Keratinocyte (primary cell): ENCODE data around the gene PRR7. TPM values are rescaled to one million over a fixed set of nuclear protein-coding genes. Genes with fewer than 3 reads are reported as not detected.

Experiments used
- DNase-seq: peaks from one replicate; pipeline ENCODE4 v3.0.0-alpha.2; 2011; ENCODE audit warnings: low read depth, missing footprints, low spot score
- FAIRE-seq: peaks from 2 replicates; lab custom pipeline; 2011; peaks lifted over from hg19 to GRCh38; lab: Jason Lieb, UNC
- H2AFZ ChIP-seq: 2 replicates; pipeline ENCODE4 v1.6.0; 2012; ENCODE audit warnings: low read length, control low read depth, inconsistent platforms; ENCODE audit not compliant: control insufficient read depth
- H3K27ac ChIP-seq: 2 replicates; pipeline ENCODE4 v1.5.1; 2011; ENCODE audit warnings: low read length; ENCODE audit not compliant: control insufficient read depth, insufficient read depth
- H3K27me3 ChIP-seq: 3 replicates; pipeline ENCODE4 v1.6.0; 2011; ENCODE audit warnings: low read length; ENCODE audit not compliant: control insufficient read depth, insufficient read depth; ENCODE audit errors: extremely low read depth
- H3K36me3 ChIP-seq, 2 experiments: 2 replicates in 1 of 2; 3 replicates in 1 of 2; pipeline ENCODE4 v1.5.1; 2011; ENCODE audit warnings: low read length in 2 of 2, mild to moderate bottlenecking in 1 of 2; ENCODE audit not compliant: control insufficient read depth in 2 of 2, insufficient read depth in 2 of 2; ENCODE audit errors: extremely low read depth in 1 of 2
- H3K4me1 ChIP-seq: 3 replicates; pipeline ENCODE4 v1.5.1; 2011; ENCODE audit warnings: low read length; ENCODE audit not compliant: control insufficient read depth, insufficient read depth; ENCODE audit errors: extremely low read depth
- H3K4me2 ChIP-seq: 3 replicates; pipeline ENCODE4 v1.6.0; 2011; ENCODE audit warnings: low read depth, low read length; ENCODE audit not compliant: control insufficient read depth, insufficient read depth; ENCODE audit errors: extremely low read depth
- H3K4me3 ChIP-seq, 3 experiments: fragments of 200-600 bp in 1 of 3; sonication (generic) in 1 of 3; 2 replicates in 2 of 3; 3 replicates in 1 of 3; pipeline ENCODE4 v1.5.1; 2011 to 2016; ENCODE audit warnings: low read length in 3 of 3, mild to moderate bottlenecking in 3 of 3, control low read depth in 2 of 3, inconsistent platforms in 1 of 3, low read depth in 1 of 3, mixed read lengths in 1 of 3, mixed run types in 1 of 3, moderate library complexity in 1 of 3; ENCODE audit not compliant: control insufficient read depth in 2 of 3, insufficient read depth in 2 of 3; ENCODE audit errors: extremely low read depth in 1 of 3
- H3K79me2 ChIP-seq: 2 replicates; pipeline ENCODE4 v1.6.0; 2012; ENCODE audit warnings: low read length; ENCODE audit not compliant: control insufficient read depth, insufficient read depth
- H3K9ac ChIP-seq: 3 replicates; pipeline ENCODE4 v1.6.0; 2011; ENCODE audit warnings: low read length; ENCODE audit not compliant: control insufficient read depth, insufficient read depth; ENCODE audit errors: extremely low read depth
- H3K9me1 ChIP-seq: 3 replicates; pipeline ENCODE4 v1.6.0; 2011; ENCODE audit warnings: low read length; ENCODE audit not compliant: control insufficient read depth, insufficient read depth; ENCODE audit errors: extremely low read depth
- H3K9me3 ChIP-seq: 2 replicates; pipeline ENCODE4 v1.5.1; 2012; ENCODE audit warnings: low read depth, low read length; ENCODE audit not compliant: control insufficient read depth
- H4K20me1 ChIP-seq: 3 replicates; pipeline ENCODE4 v1.6.0; 2011; ENCODE audit warnings: low read length; ENCODE audit not compliant: control insufficient read depth, insufficient read depth; ENCODE audit errors: extremely low read depth
- CTCF ChIP-seq, 3 experiments: IDR thresholded peaks in 1 of 3; conservative IDR thresholded peaks in 1 of 3; optimal IDR thresholded peaks in 1 of 3; 2 replicates in 2 of 3; 3 replicates in 1 of 3; pipeline versions ENCODE3 to v1.5.1; 2011; ENCODE audit warnings: low read length in 3 of 3, mild to moderate bottlenecking in 3 of 3, moderate library complexity in 2 of 3, control low read depth in 1 of 3, inconsistent platforms in 1 of 3; ENCODE audit not compliant: insufficient read depth in 2 of 3; ENCODE audit errors: extremely low read depth in 1 of 3
- EZH2 ChIP-seq: IDR thresholded peaks from one replicate; pipeline ENCODE4 v1.6.1; 2012; ENCODE audit warnings: inconsistent platforms, mild to moderate bottlenecking, low read length, moderate library complexity
- dilution Hi-C: fragments of 300-500 bp; cut with MboI; formaldehyde crosslinking; loops from one replicate; pipeline ENCODE4 v1.7.0; 2020; ENCODE audit warnings: low sequenced_read_pairs; ENCODE audit not compliant: extremely low pct_ligation_motif_present
- polyA plus RNA-seq, 5 experiments: library from polyadenylated mRNA; depleted of rRNA in 3 of 5; stranded (reverse) in 3 of 5; stranded (forward) in 1 of 5; unstranded in 1 of 5; fragments of >200 nt; gene quantifications; 1 replicate in 1 of 5; 2 replicates in 3 of 5; 3 replicates in 1 of 5; pipeline versions ENCODE4 v1.2.1 to v1.2.3, GENCODE V29; 2011 to 2012; ENCODE audit warnings: missing spikeins in 2 of 5, low read depth in 1 of 5, low replicate concordance in 1 of 5

PRR7 gene
- polyA plus RNA-seq, 1 donor (not counting 4 experiments of a cell fraction or from before 2014, with no cell fraction given), result 1.1 TPM

DNA sequence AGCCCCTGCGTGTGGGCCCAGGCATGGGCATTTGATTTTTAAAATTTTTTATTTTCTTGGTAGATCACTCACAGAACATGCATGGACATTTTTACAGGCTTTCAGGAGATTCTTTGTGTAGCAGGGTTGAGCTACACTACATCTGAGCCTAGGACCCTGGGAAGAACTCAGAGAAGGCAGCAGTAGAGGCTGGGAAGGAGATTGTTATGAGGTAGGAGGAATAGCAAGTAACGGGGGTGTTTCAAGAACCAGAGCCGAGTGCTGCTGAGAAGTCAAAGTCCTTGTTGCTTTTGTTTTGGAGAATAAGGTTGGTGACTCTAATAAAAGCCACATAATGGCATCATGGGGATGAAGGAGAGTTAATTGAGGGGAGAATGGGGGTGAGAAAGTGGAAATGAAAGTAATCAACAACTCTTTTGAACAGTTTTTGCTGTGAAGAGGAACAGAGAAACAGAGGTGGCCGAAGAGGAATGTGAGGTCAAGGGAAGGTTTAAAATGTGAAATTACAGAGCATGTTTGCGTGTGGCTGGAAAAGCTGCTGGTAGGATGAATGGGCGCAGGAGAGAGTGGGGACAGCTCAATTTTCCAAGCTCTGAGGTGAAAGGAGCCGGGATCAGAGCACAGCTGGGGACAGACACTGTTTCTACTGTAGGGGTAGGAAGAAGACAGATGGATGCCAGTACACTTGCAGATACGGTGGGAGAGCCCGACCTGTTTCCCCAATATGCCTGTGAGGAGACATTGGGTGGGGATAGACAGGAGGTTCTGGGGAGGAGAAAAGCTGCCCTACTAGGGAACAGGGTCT lies 55.5 kb downstream of the PRR7 start:
- no peak overlapping the region for H3K9ac ChIP-seq
- H3K27ac ChIP-seq, result no peak overlapping the region
- H3K4me2 ChIP-seq, result no peak overlapping the region
- H3K9me3 ChIP-seq, result no peaks in the 10 kb centered on the region
- peaks cover 0 to 1% of the 10 kb centered on the region in 2 experiments for H3K36me3 ChIP-seq
- no peaks in the 10 kb centered on the region for H3K27me3 ChIP-seq
- no peak for TF ChIP-seq CTCF (optimal IDR thresholded peaks at IDR 0.05 in 1 of 3, IDR thresholded peaks at IDR 0.05 in 1 of 3, conservative IDR thresholded peaks at IDR 0.05 in 1 of 3; ENCODE audit: extremely low read depth in 1 of 3, insufficient read depth in 2 of 3, low read length in 3 of 3)
- TF ChIP-seq EZH2, result no peak
- H3K4me3 ChIP-seq, result no peak overlapping the region
- H4K20me1 ChIP-seq, result no peaks in the 10 kb centered on the region
- no peak for FAIRE-seq
- dilution Hi-C loops, result no loop called here
- peaks cover 13% of the 10 kb centered on the region for H3K4me1 ChIP-seq
- no peak for DNase-seq
- H2AFZ ChIP-seq, result no peak overlapping the region
- peaks cover under 1% of the 10 kb centered on the region for H3K79me2 ChIP-seq
- no peaks in the 10 kb centered on the region for H3K9me1 ChIP-seq

DNA sequence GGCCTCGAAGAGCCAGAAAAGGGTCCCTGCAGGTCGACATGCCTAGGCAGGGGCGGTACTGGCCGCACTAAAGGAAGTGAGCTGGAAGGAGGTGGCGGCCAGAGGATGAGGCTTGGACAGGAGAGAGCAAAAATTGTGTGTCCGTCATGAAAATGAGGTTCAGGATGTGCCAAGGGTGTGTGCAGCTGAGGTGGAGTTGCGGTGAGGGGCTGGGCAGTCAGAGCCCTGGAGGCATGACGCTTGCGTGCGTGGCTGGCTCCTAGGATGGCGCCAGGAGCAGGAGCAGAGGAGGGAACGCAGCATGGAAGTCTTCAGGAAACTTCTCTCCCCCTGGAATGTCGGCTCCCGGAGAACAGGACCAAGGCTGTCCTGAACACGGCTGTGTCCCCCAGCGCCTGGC lies 56.3 kb downstream of the PRR7 start:
- dilution Hi-C loops, result no loop called here
- TF ChIP-seq CTCF (optimal IDR thresholded peaks at IDR 0.05 in 1 of 3, IDR thresholded peaks at IDR 0.05 in 1 of 3, conservative IDR thresholded peaks at IDR 0.05 in 1 of 3; ENCODE audit: extremely low read depth in 1 of 3, insufficient read depth in 2 of 3, low read length in 3 of 3) (no peak), EZH2 (no peak)

More for the DNA sequence above, 56.3 kb downstream of the PRR7 start:
- Histone ChIP-seq H3K4me2 (no peak overlapping the region), H3K9me1 (no peaks in the 10 kb centered on the region), H3K36me3 (peaks cover 0 to 3% of the 10 kb centered on the region in 2 experiments), H3K27me3 (no peaks in the 10 kb centered on the region), H2AFZ (no peak overlapping the region), H3K27ac (no peak overlapping the region), H4K20me1 (no peaks in the 10 kb centered on the region), H3K9ac (no peak overlapping the region), H3K4me1 (peaks cover 10% of the 10 kb centered on the region), H3K4me3 (no peak overlapping the region), H3K9me3 (no peaks in the 10 kb centered on the region), H3K79me2 (no peaks in the 10 kb centered on the region)
- FAIRE-seq, result no peak
- no peak for DNase-seq
